H9 (cell line): Measurements from ENCODE around the gene CAMP. TPM values are rescaled to one million over a fixed set of nuclear protein-coding genes. Genes with fewer than 3 reads are reported as not detected.

Experiments used
- DNase-seq: peaks from one replicate; pipeline ENCODE4 v3.0.0-alpha.2; 2017
- H2AFZ ChIP-seq: one replicate; pipeline ENCODE4 v1.6.1; 2013; ENCODE audit warnings: mild to moderate bottlenecking, low read length, control low read depth, moderate library complexity
- H2AK5ac ChIP-seq: 2 replicates; pipeline ENCODE4 v1.6.1; 2013; ENCODE audit warnings: low read length, control low read depth, mixed read lengths; ENCODE audit not compliant: insufficient read length
- H2BK120ac ChIP-seq: one replicate; pipeline ENCODE4 v1.6.1; 2013; ENCODE audit warnings: low read depth, mild to moderate bottlenecking, low read length, control low read depth, inconsistent platforms; ENCODE audit not compliant: poor library complexity, severe bottlenecking
- H2BK12ac ChIP-seq: 2 replicates; pipeline ENCODE4 v1.6.1; 2013; ENCODE audit warnings: low read length, control low read depth, mixed read lengths, low read depth; ENCODE audit not compliant: insufficient read length
- H2BK15ac ChIP-seq: 2 replicates; pipeline ENCODE4 v1.6.1; 2013; ENCODE audit warnings: low read depth, low read length, control low read depth
- H2BK20ac ChIP-seq: one replicate; pipeline ENCODE4 v1.6.1; 2013; ENCODE audit warnings: low read depth, mild to moderate bottlenecking, low read length, control low read depth, inconsistent platforms; ENCODE audit not compliant: poor library complexity, severe bottlenecking
- H2BK5ac ChIP-seq: 2 replicates; pipeline ENCODE4 v1.6.1; 2013; ENCODE audit warnings: low read length, control low read depth, mixed read lengths; ENCODE audit not compliant: insufficient read length
- H3K14ac ChIP-seq: 2 replicates; pipeline ENCODE4 v1.6.1; 2013; ENCODE audit warnings: low read length, control low read depth; ENCODE audit not compliant: insufficient read depth
- H3K18ac ChIP-seq: 2 replicates; pipeline ENCODE4 v1.6.1; 2013; ENCODE audit warnings: low read depth, mild to moderate bottlenecking, mixed read lengths, low read length, control low read depth; ENCODE audit not compliant: insufficient read length
- H3K23ac ChIP-seq: 2 replicates; pipeline ENCODE4 v1.6.1; 2013; ENCODE audit warnings: low read length, control low read depth, mixed read lengths, low read depth; ENCODE audit not compliant: insufficient read length
- H3K23me2 ChIP-seq: 2 replicates; pipeline ENCODE4 v1.6.1; 2013; ENCODE audit warnings: low read depth, mild to moderate bottlenecking, mixed read lengths, low read length, control low read depth; ENCODE audit not compliant: insufficient read length, poor library complexity, severe bottlenecking
- H3K27ac ChIP-seq: 2 replicates; pipeline ENCODE4 v1.5.1; 2013; ENCODE audit warnings: low read length, control low read depth, mixed read lengths, low read depth; ENCODE audit not compliant: insufficient read length
- H3K27me3 ChIP-seq: 2 replicates; pipeline ENCODE4 v1.6.1; 2013; ENCODE audit warnings: low read length, control low read depth, inconsistent platforms; ENCODE audit not compliant: insufficient read depth
- H3K4ac ChIP-seq: 2 replicates; pipeline ENCODE4 v1.6.1; 2013; ENCODE audit warnings: low read depth, mild to moderate bottlenecking, control low read depth, inconsistent platforms, low read length, moderate library complexity
- H3K4me1 ChIP-seq: 2 replicates; pipeline ENCODE4 v1.6.1; 2013; ENCODE audit warnings: low read length, control low read depth, inconsistent platforms; ENCODE audit not compliant: insufficient read depth
- H3K4me2 ChIP-seq: 2 replicates; pipeline ENCODE4 v1.6.1; 2013; ENCODE audit warnings: low read length, control low read depth, mixed read lengths; ENCODE audit not compliant: insufficient read length, insufficient read depth
- H3K56ac ChIP-seq: 2 replicates; pipeline ENCODE4 v1.6.1; 2013; ENCODE audit warnings: low read depth, mild to moderate bottlenecking, mixed read lengths, low read length, control low read depth; ENCODE audit not compliant: insufficient read length
- H3K79me1 ChIP-seq: 2 replicates; pipeline ENCODE4 v1.6.1; 2013; ENCODE audit warnings: low read depth, mild to moderate bottlenecking, moderate library complexity, low read length, control low read depth, inconsistent platforms; ENCODE audit not compliant: insufficient read depth, poor library complexity, severe bottlenecking
- H3K79me2 ChIP-seq: 2 replicates; pipeline ENCODE4 v1.6.1; 2013; ENCODE audit warnings: low read length, control low read depth, inconsistent platforms; ENCODE audit not compliant: insufficient read depth
- H3K9ac ChIP-seq: 2 replicates; pipeline ENCODE4 v1.6.1; 2013; ENCODE audit warnings: low read length, control low read depth, mixed read lengths; ENCODE audit not compliant: insufficient read length; ENCODE audit errors: extremely low read depth
- H3K9me3 ChIP-seq: one replicate; pipeline ENCODE4 v1.6.1; 2013; ENCODE audit warnings: low read depth, low read length, inconsistent platforms; ENCODE audit not compliant: control insufficient read depth
- H3T11ph ChIP-seq: one replicate; pipeline ENCODE4 v1.6.1; 2013; ENCODE audit warnings: mild to moderate bottlenecking, low read length, control low read depth, inconsistent platforms
- H4K20me1 ChIP-seq: one replicate; pipeline ENCODE4 v1.6.1; 2013; ENCODE audit not compliant: control insufficient read depth, insufficient read length, insufficient read depth
- H4K5ac ChIP-seq: 2 replicates; pipeline ENCODE4 v1.6.1; 2013; ENCODE audit warnings: low read depth, mild to moderate bottlenecking, mixed read lengths, low read length, control low read depth; ENCODE audit not compliant: insufficient read length
- H4K8ac ChIP-seq: replicated peaks from 2 replicates; pipeline ENCODE4 v1.6.1; 2013; ENCODE audit warnings: low read length, control low read depth, mixed read lengths, low read depth; ENCODE audit not compliant: insufficient read length
- H4K91ac ChIP-seq: 2 replicates; pipeline ENCODE4 v1.6.1; 2013; ENCODE audit warnings: low read depth, mild to moderate bottlenecking, moderate library complexity, mixed read lengths, low read length, control low read depth; ENCODE audit not compliant: insufficient read length
- H3K27ac Mint-ChIP-seq, 3 experiments: 2 replicates in 2 of 3; 3 replicates in 1 of 3; pipeline ENCODE4 v1.8.0; 2020 to 2021; ENCODE audit warnings: mixed read lengths in 3 of 3, mild to moderate bottlenecking in 1 of 3, moderate library complexity in 1 of 3
- H3K27me3 Mint-ChIP-seq: 2 replicates; pipeline ENCODE4 v1.8.0; 2021; ENCODE audit warnings: low read depth, mild to moderate bottlenecking, moderate library complexity, mixed read lengths
- H3K36me3 Mint-ChIP-seq, 3 experiments: 2 replicates in 2 of 3; 3 replicates in 1 of 3; pipeline ENCODE4 v1.8.0; 2020 to 2021; ENCODE audit warnings: low read depth in 3 of 3, mixed read lengths in 3 of 3; ENCODE audit not compliant: insufficient read depth in 1 of 3
- H3K4me1 Mint-ChIP-seq, 2 experiments: 2 replicates each; pipeline ENCODE4 v1.8.0; 2020; ENCODE audit warnings: mixed read lengths in 2 of 2
- H3K4me3 Mint-ChIP-seq, 2 experiments: 2 replicates in 1 of 2; 3 replicates in 1 of 2; pipeline ENCODE4 v1.8.0; 2020 to 2021; ENCODE audit warnings: mild to moderate bottlenecking in 2 of 2, mixed read lengths in 2 of 2, moderate library complexity in 1 of 2
- H3K9me3 Mint-ChIP-seq, 2 experiments: 2 replicates in 1 of 2; 3 replicates in 1 of 2; pipeline ENCODE4 v1.8.0; 2020; ENCODE audit warnings: mild to moderate bottlenecking in 2 of 2, mixed read lengths in 2 of 2, moderate library complexity in 1 of 2
- WGBS: extraction: QIAGEN DNeasy Blood & Tissue Kit; methylation state at CpG from one replicate; pipeline ENCODE4 v1.1.7; 2013; ENCODE audit warnings: missing lambda C conversion rate, low lambda C conversion rate, mixed read lengths; ENCODE audit not compliant: insufficient read length; ENCODE audit errors: extremely low coverage; 5-methylcytosine and 5-hydroxymethylcytosine counted together
- total RNA-seq: library from RNA; stranded (reverse); gene quantifications from 2 replicates; pipeline ENCODE4 v1.2.1, GENCODE V29; 2021
- TF ChIP-seq, protein P1 (sequence below): fragments of 200-600 bp; sonication (generic); conservative IDR thresholded peaks from 3 replicates; pipeline ENCODE4 v1.8.0; 2021; ENCODE audit warnings: antibody characterized with exemption, mild to moderate bottlenecking

CAMP gene
- total RNA-seq, 1 experiment from 2014 or later, result not detected

DNA sequence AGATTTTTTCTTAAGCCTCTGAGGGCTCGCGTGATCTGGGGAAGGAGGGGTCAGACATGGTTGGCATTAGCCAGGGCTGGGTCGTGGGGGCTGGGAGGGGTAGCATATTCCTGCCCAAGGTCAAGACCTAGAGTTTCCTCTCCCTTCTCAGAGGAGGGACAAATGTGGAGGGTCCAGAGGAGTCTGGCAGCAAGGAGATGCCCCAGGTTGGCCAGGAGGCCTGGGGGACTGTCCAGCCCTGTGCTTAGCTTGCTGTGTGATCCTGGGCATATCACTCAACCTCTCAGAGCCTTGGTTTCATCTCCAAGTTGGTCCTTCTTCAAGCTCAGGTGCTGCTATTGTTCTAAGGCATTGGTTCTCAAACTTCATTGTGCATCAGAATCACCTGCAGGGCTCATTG is 9.1 kb upstream of the CAMP start:
- H3K27ac Mint-ChIP-seq, result no peak overlapping the region
- no CpG with 5 or more reads among the region's 3 CpGs for WGBS
- Histone ChIP-seq H2BK15ac (0 out of 2 replicates have a peak overlapping the region, but pooled peaks have one; percentile 24), H3K27me3 (peaks cover 2% of the 10 kb centered on the region; the same call in 1 of the 2 replicates), H3K9ac (no peak overlapping the region), H3K27ac (no peak overlapping the region), H3K9me3 (no peaks in the 10 kb centered on the region), H3K18ac (no peak overlapping the region), H2BK120ac (no peak overlapping the region), H3K14ac (no peak overlapping the region), H3K79me2 (no peaks in the 10 kb centered on the region), H3K4ac (no peak overlapping the region), H3K4me2 (no peak overlapping the region), H4K8ac (no peak overlapping the region), H4K5ac (no peak overlapping the region), H2BK5ac (no peak overlapping the region), H3K23ac (no peak overlapping the region), H4K91ac (no peak overlapping the region), H3K56ac (no peak overlapping the region), H4K20me1 (no peaks in the 10 kb centered on the region), H2AK5ac (no peak overlapping the region), H3K23me2 (no peaks in the 10 kb centered on the region), H2AFZ (no peak overlapping the region), H3K4me1 (no peaks in the 10 kb centered on the region), H2BK20ac (no peak overlapping the region), H3T11ph (no peak overlapping the region), H3K79me1 (no peaks in the 10 kb centered on the region), H2BK12ac (no peak overlapping the region)
- H3K4me1 Mint-ChIP-seq, result peaks cover 8 to 11% of the 10 kb centered on the region in 2 experiments
- peaks cover 12% of the 10 kb centered on the region for H3K27me3 Mint-ChIP-seq
- no peak for DNase-seq
- TF ChIP-seq, protein P1, sequence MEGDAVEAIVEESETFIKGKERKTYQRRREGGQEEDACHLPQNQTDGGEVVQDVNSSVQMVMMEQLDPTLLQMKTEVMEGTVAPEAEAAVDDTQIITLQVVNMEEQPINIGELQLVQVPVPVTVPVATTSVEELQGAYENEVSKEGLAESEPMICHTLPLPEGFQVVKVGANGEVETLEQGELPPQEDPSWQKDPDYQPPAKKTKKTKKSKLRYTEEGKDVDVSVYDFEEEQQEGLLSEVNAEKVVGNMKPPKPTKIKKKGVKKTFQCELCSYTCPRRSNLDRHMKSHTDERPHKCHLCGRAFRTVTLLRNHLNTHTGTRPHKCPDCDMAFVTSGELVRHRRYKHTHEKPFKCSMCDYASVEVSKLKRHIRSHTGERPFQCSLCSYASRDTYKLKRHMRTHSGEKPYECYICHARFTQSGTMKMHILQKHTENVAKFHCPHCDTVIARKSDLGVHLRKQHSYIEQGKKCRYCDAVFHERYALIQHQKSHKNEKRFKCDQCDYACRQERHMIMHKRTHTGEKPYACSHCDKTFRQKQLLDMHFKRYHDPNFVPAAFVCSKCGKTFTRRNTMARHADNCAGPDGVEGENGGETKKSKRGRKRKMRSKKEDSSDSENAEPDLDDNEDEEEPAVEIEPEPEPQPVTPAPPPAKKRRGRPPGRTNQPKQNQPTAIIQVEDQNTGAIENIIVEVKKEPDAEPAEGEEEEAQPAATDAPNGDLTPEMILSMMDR, result no peak
- peaks cover 5 to 6% (median 5%) of the 10 kb centered on the region in 3 experiments; a peak in 5 of 7 replicates for H3K36me3 Mint-ChIP-seq
- H3K4me3 Mint-ChIP-seq, result no peak overlapping the region
- peaks cover 7 to 9% of the 10 kb centered on the region in 2 experiments for H3K9me3 Mint-ChIP-seq
